Dermis blood vessel endothelial cell (primary cell): ENCODE results near the gene TMPRSS11E. TPM values are rescaled to one million over a fixed set of nuclear protein-coding genes. Genes with fewer than 3 reads are reported as not detected.
"Not testable (repeated sequence)": the region's sequence is repeated elsewhere in the genome, so short reads cannot be mapped to it uniquely, and the experiment has no call there.

Experiments used
- DNase-seq: peaks from one replicate; pipeline ENCODE4 v3.0.0; 2010
- total RNA-seq: library from RNA; depleted of rRNA; stranded (reverse); fragments of >200 nt; gene quantifications from 2 replicates; pipeline ENCODE4 v1.2.3, GENCODE V29; 2014

TMPRSS11E gene
- not detected in 2 replicates for total RNA-seq

- DNase-seq = no peak
These were observed at the start of gene TMPRSS11E for GRCh38 chr4:68447201-68447600. TSS of gene TMPRSS11E (plus strand) at chr4:68447463. CDS start at chr4:68447513, 50 bp downstream.

GRCh38 chr4:68399306-68399705, 48.0 kb upstream of the TMPRSS11E start:
- no peak for DNase-seq

- no peak for DNase-seq
These were observed 46.0 kb upstream of the TMPRSS11E start for GRCh38 chr4:68401231-68401630.

GRCh38 chr4:68404153-68404552, 43.1 kb upstream of the TMPRSS11E start:
- DNase-seq = no peak

GRCh38 chr4:68405718-68406478, 41.4 kb upstream of the TMPRSS11E start:
- DNase-seq = not testable (repeated sequence)

- no peak for DNase-seq
These were observed 40.8 kb upstream of the TMPRSS11E start for GRCh38 chr4:68406479-68406859.

- not testable (repeated sequence) for DNase-seq
These were observed 40.0 kb upstream of the TMPRSS11E start for GRCh38 chr4:68407015-68407867.

GRCh38 chr4:68407868-68408190, 39.4 kb upstream of the TMPRSS11E start:
- DNase-seq = no peak

- no peak for DNase-seq
These were observed 37.1 kb upstream of the TMPRSS11E start for GRCh38 chr4:68410149-68410548.

- no peak for DNase-seq
These were observed 36.6 kb upstream of the TMPRSS11E start for GRCh38 chr4:68410643-68411042.

- DNase-seq = not testable (repeated sequence)
These were observed 35.2 kb upstream of the TMPRSS11E start for GRCh38 chr4:68412031-68412430.

GRCh38 chr4:68416591-68416990, 30.7 kb upstream of the TMPRSS11E start:
- DNase-seq = no peak

- DNase-seq = no peak
These were observed 20.7 kb upstream of the TMPRSS11E start for GRCh38 chr4:68426516-68426915.

- DNase-seq = no peak
These were observed 16.9 kb upstream of the TMPRSS11E start for GRCh38 chr4:68430337-68430736.

- no peak for DNase-seq
These were observed 14.9 kb upstream of the TMPRSS11E start for GRCh38 chr4:68432320-68432719.

GRCh38 chr4:68433582-68433981, 13.7 kb upstream of the TMPRSS11E start:
- DNase-seq = no peak

GRCh38 chr4:68434277-68434676, 13.0 kb upstream of the TMPRSS11E start:
- no peak for DNase-seq

GRCh38 chr4:68434836-68435235, 12.4 kb upstream of the TMPRSS11E start:
- no peak for DNase-seq

- no peak for DNase-seq
These were observed 2.2 kb upstream of the TMPRSS11E start for GRCh38 chr4:68445111-68445510.

- DNase-seq = no peak
These were observed 4.3 kb downstream of the TMPRSS11E start for GRCh38 chr4:68451246-68452211.

- DNase-seq = no peak
These were observed 12.8 kb downstream of the TMPRSS11E start for GRCh38 chr4:68460085-68460484.

GRCh38 chr4:68461790-68462189, 14.5 kb downstream of the TMPRSS11E start:
- DNase-seq = no peak

GRCh38 chr4:68462691-68463090, 15.4 kb downstream of the TMPRSS11E start:
- DNase-seq = no peak
